ENCODE results near the gene FBN1. TPM values are rescaled to one million over a fixed set of nuclear protein-coding genes. Genes with fewer than 3 reads are reported as not detected.
A peak's percentile ranks its signal among the peaks of the same experiment; 100 is the strongest.

The FBN1 gene
- total RNA-seq, 4 donors from 2014 or later: 13.0 to 28.0 (median 20.9) TPM

GRCh38 chr15:48447058-48447457, 198.5 kb downstream of the FBN1 start:
- Histone ChIP-seq H3K27me3 (no peaks in the 10 kb centered on the region), H3K36me3 (no peaks in the 10 kb centered on the region), H3K4me3 (no peak overlapping the region), H3K27ac (no peak overlapping the region), H3K9me3 (no peaks in the 10 kb centered on the region), H3K4me1 (no peaks in the 10 kb centered on the region)
- ATAC-seq (no peak), DNase-seq (no peak)
- intact Hi-C loops (cut with DNase I; ENCODE audit: low total_unique reads) (no loop called here), in situ Hi-C loops (cut with MboI; ENCODE audit: low sequenced_read_pairs in 4 of 4) (no loop called here)
- TF ChIP-seq POLR2A (IDR thresholded peaks at IDR 0.05) (no peak), CTCF (IDR thresholded peaks at IDR 0.05 in 4 of 5, conservative IDR thresholded peaks at IDR 0.05 in 1 of 5) (no peak)

GRCh38 chr15:48442011-48442410, 203.5 kb downstream of the FBN1 start:
- DNase-seq: no peak
- H3K27me3 ChIP-seq: no peaks in the 10 kb centered on the region
- H3K36me3 ChIP-seq: no peaks in the 10 kb centered on the region
- no peak for TF ChIP-seq CTCF (IDR thresholded peaks at IDR 0.05 in 4 of 5, conservative IDR thresholded peaks at IDR 0.05 in 1 of 5)
- TF ChIP-seq POLR2A (IDR thresholded peaks at IDR 0.05): no peak
- no peaks in the 10 kb centered on the region for H3K4me1 ChIP-seq
- H3K9me3 ChIP-seq: no peaks in the 10 kb centered on the region
- H3K4me3 ChIP-seq: no peak overlapping the region
- intact Hi-C loops (cut with DNase I; ENCODE audit: low total_unique reads) (no loop called here), in situ Hi-C loops (cut with MboI; ENCODE audit: low sequenced_read_pairs in 4 of 4) (no loop called here)
- peak in 1 of 2 donors; percentile 26 for ATAC-seq
- no peak overlapping the region for H3K27ac ChIP-seq

- Histone ChIP-seq H3K4me3 (no peak overlapping the region), H3K27ac (peak overlapping the region in 3 of 4 donors; percentile 25 to 43 (median 39)), H3K4me1 (no peaks in the 10 kb centered on the region), H3K36me3 (no peaks in the 10 kb centered on the region), H3K9me3 (no peaks in the 10 kb centered on the region), H3K27me3 (no peaks in the 10 kb centered on the region)
- ATAC-seq (peak; percentile 89 to 91), DNase-seq (peak; percentile 49 to 65)
- intact Hi-C loops (cut with DNase I; ENCODE audit: low total_unique reads) (no loop called here), in situ Hi-C loops (cut with MboI; ENCODE audit: low sequenced_read_pairs in 4 of 4) (no loop called here)
- TF ChIP-seq CTCF (IDR thresholded peaks at IDR 0.05 in 4 of 5, conservative IDR thresholded peaks at IDR 0.05 in 1 of 5): no peak
- no peak for TF ChIP-seq POLR2A (IDR thresholded peaks at IDR 0.05)
Observed at GRCh38 chr15:48440084-48440483, 205.4 kb downstream of the FBN1 start.

GRCh38 chr15:48437178-48437577, 208.3 kb downstream of the FBN1 start:
- no peak for DNase-seq
- in situ Hi-C loops (cut with MboI; ENCODE audit: low sequenced_read_pairs in 4 of 4) (no loop called here), intact Hi-C loops (cut with DNase I; ENCODE audit: low total_unique reads) (no loop called here)
- no peak overlapping the region for H3K27ac ChIP-seq
- no peaks in the 10 kb centered on the region for H3K27me3 ChIP-seq
- no peak overlapping the region for H3K4me3 ChIP-seq
- no peaks in the 10 kb centered on the region for H3K36me3 ChIP-seq
- TF ChIP-seq POLR2A (IDR thresholded peaks at IDR 0.05): no peak
- TF ChIP-seq CTCF (IDR thresholded peaks at IDR 0.05 in 4 of 5, conservative IDR thresholded peaks at IDR 0.05 in 1 of 5): no peak
- ATAC-seq: no peak
- H3K4me1 ChIP-seq: no peaks in the 10 kb centered on the region
- H3K9me3 ChIP-seq: no peaks in the 10 kb centered on the region

- no peak for TF ChIP-seq POLR2A (IDR thresholded peaks at IDR 0.05)
- TF ChIP-seq CTCF (IDR thresholded peaks at IDR 0.05 in 4 of 5, conservative IDR thresholded peaks at IDR 0.05 in 1 of 5): no peak
- Histone ChIP-seq H3K36me3 (no peaks in the 10 kb centered on the region), H3K4me1 (no peaks in the 10 kb centered on the region), H3K4me3 (no peak overlapping the region), H3K27ac (no peak overlapping the region), H3K27me3 (no peaks in the 10 kb centered on the region), H3K9me3 (no peaks in the 10 kb centered on the region)
- intact Hi-C loops (cut with DNase I; ENCODE audit: low total_unique reads): no loop called here
- DNase-seq (no peak), ATAC-seq (no peak)
- in situ Hi-C loops (cut with MboI; ENCODE audit: low sequenced_read_pairs in 4 of 4): no loop called here
Observed at GRCh38 chr15:48435321-48435720, 210.2 kb downstream of the FBN1 start.

All from gastrocnemius medialis (tissue), 4 donors.